ENCODE measurements around the gene GPER1.

- TF ChIP-seq POLR2A (IDR thresholded peaks at IDR 0.05) = peak in 1 of 2 donors; percentile 12
- peak; percentile 33 to 80 (median 71) for TF ChIP-seq CTCF (IDR thresholded peaks at IDR 0.05)
Observed at GRCh38 chr7:1123715-1124114, 35.8 kb downstream of the GPER1 start.
